Natural killer cell (primary cell): ENCODE measurements around the gene RELN. TPM values are rescaled to one million over a fixed set of nuclear protein-coding genes. Genes with fewer than 3 reads are reported as not detected.

Source experiments
- ATAC-seq, 3 donors: fragments of 150-1000 bp in 2 of 3; fragments of 200-7000 bp in 1 of 3; cut with Tn5 transposase; 1 replicate in 1 of 3; 2 replicates in 2 of 3; pipeline ENCODE4 v1.10.0; 2021; ENCODE audit warnings: mild to moderate bottlenecking in 2 of 3, moderate library complexity in 2 of 3
- DNase-seq, 2 donors: peaks; one replicate each; pipeline versions ENCODE4 v3.0.0 to v3.0.0-alpha.2; 2013 to 2021; ENCODE audit warnings: mixed read lengths in 1 of 2
- H3K27ac ChIP-seq: one replicate; pipeline ENCODE4 v1.5.1; 2013; ENCODE audit warnings: mild to moderate bottlenecking, low read length
- H3K27me3 ChIP-seq: one replicate; pipeline ENCODE4 v1.6.1; 2013; ENCODE audit warnings: low read length; ENCODE audit not compliant: control insufficient read depth, insufficient read depth
- H3K36me3 ChIP-seq: one replicate; pipeline ENCODE4 v1.6.1; 2013; ENCODE audit warnings: low read length; ENCODE audit not compliant: control insufficient read depth, insufficient read depth
- H3K4me1 ChIP-seq: one replicate; pipeline ENCODE4 v1.6.1; 2013; ENCODE audit warnings: low read length; ENCODE audit not compliant: control insufficient read depth, insufficient read depth
- H3K4me3 ChIP-seq: one replicate; pipeline ENCODE4 v1.5.1; 2013; ENCODE audit warnings: low read length
- H3K9me3 ChIP-seq: one replicate; pipeline ENCODE4 v1.6.1; 2013; ENCODE audit warnings: low read length; ENCODE audit not compliant: control insufficient read depth, insufficient read depth
- H3K27ac Mint-ChIP-seq, 2 donors: one replicate each; pipeline ENCODE4 v1.8.0; 2022; ENCODE audit warnings: mild to moderate bottlenecking in 2 of 2, mixed read lengths in 2 of 2, moderate library complexity in 1 of 2
- H3K27me3 Mint-ChIP-seq, 2 donors: one replicate each; pipeline ENCODE4 v1.8.0; 2022; ENCODE audit warnings: low read depth in 2 of 2, mixed read lengths in 2 of 2
- H3K36me3 Mint-ChIP-seq: one replicate; pipeline ENCODE4 v1.8.0; 2022; ENCODE audit warnings: mixed read lengths
- H3K4me1 Mint-ChIP-seq, 2 donors: one replicate each; pipeline ENCODE4 v1.8.0; 2022; ENCODE audit warnings: mixed read lengths in 2 of 2
- H3K4me3 Mint-ChIP-seq: one replicate; pipeline ENCODE4 v1.8.0; 2022; ENCODE audit warnings: mild to moderate bottlenecking, moderate library complexity, mixed read lengths
- H3K9me3 Mint-ChIP-seq, 2 donors: one replicate each; pipeline ENCODE4 v1.8.0; 2022; ENCODE audit warnings: mixed read lengths in 2 of 2
- WGBS: methylation state at CpG from one replicate; pipeline ENCODE4 v1.1.7; 2013; ENCODE audit warnings: missing lambda C conversion rate; ENCODE audit not compliant: insufficient coverage; 5-methylcytosine and 5-hydroxymethylcytosine counted together
- intact Hi-C: fragments of 100-400 bp; cut with micrococcal nuclease; formaldehyde crosslinking; loops from one replicate; pipeline ENCODE4 v1.14.2; 2022
- total RNA-seq, 4 donors: library from RNA; stranded (reverse); fragments of 120-200 nt in 1 of 4; gene quantifications; one replicate each; pipeline versions ENCODE4 v1.2.3 to v1.2.4, GENCODE V29; 2013 to 2022
- TF ChIP-seq, protein P1 (sequence below): fragments of 200-600 bp; IDR thresholded peaks from one replicate; pipeline ENCODE4 v1.8.0; 2022; ENCODE audit warnings: antibody characterized with exemption

The RELN gene
- total RNA-seq, 3 donors from 2014 or later (not counting 1 experiment from before 2014, with no cell fraction given) = not detected

GRCh38 chr7:103538964-103539709, 450.3 kb downstream of the RELN start:
- peaks cover 10% of the 10 kb centered on the region in 2 donors for H3K27me3 Mint-ChIP-seq

GRCh38 chr7:103533761-103534160, 455.7 kb downstream of the RELN start:
- 90% methylated on average over 4 of the region's 4 CpGs for WGBS

More at GRCh38 chr7:103538964-103539709, 450.3 kb downstream of the RELN start:
- H3K27me3 ChIP-seq = no peaks in the 10 kb centered on the region
- H3K4me1 ChIP-seq = no peaks in the 10 kb centered on the region
- DNase-seq (no peak), ATAC-seq (no peak)
- H3K9me3 ChIP-seq = no peaks in the 10 kb centered on the region
- H3K27ac ChIP-seq = no peak overlapping the region
- WGBS = 68% methylated on average over 10 of the region's 11 CpGs
- no peaks in the 10 kb centered on the region for H3K9me3 Mint-ChIP-seq
- no peak overlapping the region for H3K4me3 ChIP-seq
- H3K27ac Mint-ChIP-seq = no peak overlapping the region
- H3K36me3 Mint-ChIP-seq = no peaks in the 10 kb centered on the region
- TF ChIP-seq, protein P1, sequence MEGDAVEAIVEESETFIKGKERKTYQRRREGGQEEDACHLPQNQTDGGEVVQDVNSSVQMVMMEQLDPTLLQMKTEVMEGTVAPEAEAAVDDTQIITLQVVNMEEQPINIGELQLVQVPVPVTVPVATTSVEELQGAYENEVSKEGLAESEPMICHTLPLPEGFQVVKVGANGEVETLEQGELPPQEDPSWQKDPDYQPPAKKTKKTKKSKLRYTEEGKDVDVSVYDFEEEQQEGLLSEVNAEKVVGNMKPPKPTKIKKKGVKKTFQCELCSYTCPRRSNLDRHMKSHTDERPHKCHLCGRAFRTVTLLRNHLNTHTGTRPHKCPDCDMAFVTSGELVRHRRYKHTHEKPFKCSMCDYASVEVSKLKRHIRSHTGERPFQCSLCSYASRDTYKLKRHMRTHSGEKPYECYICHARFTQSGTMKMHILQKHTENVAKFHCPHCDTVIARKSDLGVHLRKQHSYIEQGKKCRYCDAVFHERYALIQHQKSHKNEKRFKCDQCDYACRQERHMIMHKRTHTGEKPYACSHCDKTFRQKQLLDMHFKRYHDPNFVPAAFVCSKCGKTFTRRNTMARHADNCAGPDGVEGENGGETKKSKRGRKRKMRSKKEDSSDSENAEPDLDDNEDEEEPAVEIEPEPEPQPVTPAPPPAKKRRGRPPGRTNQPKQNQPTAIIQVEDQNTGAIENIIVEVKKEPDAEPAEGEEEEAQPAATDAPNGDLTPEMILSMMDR = no peak
- H3K36me3 ChIP-seq = no peaks in the 10 kb centered on the region
- H3K4me1 Mint-ChIP-seq = no peaks in the 10 kb centered on the region
- H3K4me3 Mint-ChIP-seq = no peak overlapping the region
- intact Hi-C loops = no loop called here

GRCh38 chr7:103532955-103533354, 456.5 kb downstream of the RELN start:
- no peaks in the 10 kb centered on the region for H3K36me3 Mint-ChIP-seq

More at GRCh38 chr7:103533761-103534160, 455.7 kb downstream of the RELN start:
- peaks cover 0 to 3% of the 10 kb centered on the region in 2 donors for H3K9me3 Mint-ChIP-seq
- intact Hi-C loops = no loop called here
- H3K4me3 Mint-ChIP-seq = no peak overlapping the region
- peaks cover 10 to 15% of the 10 kb centered on the region in 2 donors for H3K27me3 Mint-ChIP-seq
- no peaks in the 10 kb centered on the region for H3K9me3 ChIP-seq
- H3K36me3 Mint-ChIP-seq = no peaks in the 10 kb centered on the region
- DNase-seq (no peak), ATAC-seq (no peak)
- no peaks in the 10 kb centered on the region for H3K36me3 ChIP-seq
- TF ChIP-seq, protein P1 = no peak
- H3K4me1 ChIP-seq = no peaks in the 10 kb centered on the region
- no peak overlapping the region for H3K4me3 ChIP-seq
- H3K27ac Mint-ChIP-seq = no peak overlapping the region
- no peaks in the 10 kb centered on the region for H3K27me3 ChIP-seq
- H3K27ac ChIP-seq = no peak overlapping the region
- no peaks in the 10 kb centered on the region for H3K4me1 Mint-ChIP-seq

More at GRCh38 chr7:103532955-103533354, 456.5 kb downstream of the RELN start:
- no peak overlapping the region for H3K27ac Mint-ChIP-seq
- TF ChIP-seq, protein P1 = no peak
- no peak overlapping the region for H3K4me3 ChIP-seq
- no peak for ATAC-seq
- no peak for DNase-seq
- no peak overlapping the region for H3K27ac ChIP-seq
- H3K4me1 Mint-ChIP-seq = no peaks in the 10 kb centered on the region
- no peaks in the 10 kb centered on the region for H3K9me3 ChIP-seq
- intact Hi-C loops = no loop called here
- H3K27me3 ChIP-seq = no peaks in the 10 kb centered on the region
- peaks cover 10 to 15% of the 10 kb centered on the region in 2 donors for H3K27me3 Mint-ChIP-seq
- peaks cover 0 to 3% of the 10 kb centered on the region in 2 donors for H3K9me3 Mint-ChIP-seq
- WGBS = 91% methylated on average over 3 of the region's 5 CpGs
- no peak overlapping the region for H3K4me3 Mint-ChIP-seq
- no peaks in the 10 kb centered on the region for H3K36me3 ChIP-seq
- H3K4me1 ChIP-seq = no peaks in the 10 kb centered on the region
